Spleen (tissue), 11 donors: ENCODE measurements around the gene RWDD2A. TPM values are rescaled to one million over a fixed set of nuclear protein-coding genes. Genes with fewer than 3 reads are reported as not detected.

Source experiments
- DNase-seq: peaks from one replicate; pipeline ENCODE4 v3.0.0-alpha.2; 2020
- H3K27ac ChIP-seq, 8 donors: fragments of 200-600 bp; sonication (generic) in 7 of 8; 1 replicate in 4 of 8; 2 replicates in 4 of 8; pipeline versions ENCODE4 v1.5.0 to v1.8.0; 2016 to 2021; ENCODE audit warnings: inconsistent platforms in 4 of 8, mild to moderate bottlenecking in 4 of 8, moderate library complexity in 1 of 8
- H3K27me3 ChIP-seq, 7 donors: fragments of 200-600 bp; sonication (generic) in 6 of 7; replicated peaks in 1 of 7; 1 replicate in 4 of 7; 2 replicates in 3 of 7; pipeline versions ENCODE4 v1.5.0 to v1.8.0; 2016 to 2021; ENCODE audit warnings: inconsistent platforms in 3 of 7, mild to moderate bottlenecking in 1 of 7
- H3K36me3 ChIP-seq, 6 donors: fragments of 200-600 bp; sonication (generic) in 5 of 6; 1 replicate in 4 of 6; 2 replicates in 2 of 6; pipeline versions ENCODE4 v1.5.0 to v1.8.0; 2016 to 2021; ENCODE audit warnings: inconsistent platforms in 2 of 6
- H3K4me1 ChIP-seq, 6 donors: fragments of 200-600 bp; sonication (generic) in 5 of 6; 1 replicate in 3 of 6; 2 replicates in 3 of 6; pipeline versions ENCODE4 v1.5.0 to v1.8.0; 2016 to 2021; ENCODE audit warnings: inconsistent platforms in 3 of 6
- H3K4me3 ChIP-seq, 8 donors: fragments of 200-600 bp; sonication (generic) in 7 of 8; 1 replicate in 4 of 8; 2 replicates in 4 of 8; pipeline versions ENCODE4 v1.5.0 to v1.8.0; 2016 to 2021; ENCODE audit warnings: inconsistent platforms in 4 of 8, mild to moderate bottlenecking in 4 of 8, moderate library complexity in 2 of 8
- H3K9me3 ChIP-seq, 8 donors: fragments of 200-600 bp; sonication (generic) in 7 of 8; 1 replicate in 4 of 8; 2 replicates in 4 of 8; pipeline versions ENCODE4 v1.5.0 to v1.8.0; 2016 to 2021; ENCODE audit warnings: inconsistent platforms in 4 of 8
- POLR2A ChIP-seq, 3 donors: fragments of 450-650 bp; IDR thresholded peaks; one replicate each; pipeline ENCODE4 v1.5.1; 2017; ENCODE audit warnings: antibody characterized with exemption in 3 of 3, mild to moderate bottlenecking in 1 of 3
- POLR2AphosphoS5 ChIP-seq, 3 donors: sonication (generic); formaldehyde crosslinking; IDR thresholded peaks; one replicate each; pipeline ENCODE4 v1.5.1; 2017; ENCODE audit warnings: antibody characterized with exemption in 3 of 3
- WGBS, 5 donors: extraction: QIAGEN DNeasy Blood & Tissue Kit in 3 of 5; methylation state at CpG; one replicate each; pipeline versions ENCODE4 v1.1.5 to v1.1.7; 2013 to 2018; 5-methylcytosine and 5-hydroxymethylcytosine counted together
- intact Hi-C: fragments of 100-400 bp; cut with DNase I; formaldehyde crosslinking; loops from one replicate; pipeline ENCODE4 v1.15.0; 2023; ENCODE audit warnings: low total_unique reads
- polyA plus RNA-seq, 3 donors: library from polyadenylated mRNA; stranded (reverse); fragments of 200-250 nt; gene quantifications; one replicate each; pipeline ENCODE4 v1.2.1, GENCODE V29; 2013
- total RNA-seq, 7 donors: library from RNA; depleted of rRNA in 3 of 7; stranded (reverse); fragments of >200 nt in 3 of 7; fragmentation: NEBNext Ultra II Directional in 4 of 7; extraction: Animal tissue kit (Norgen Biotek cat#: 25700) in 4 of 7; gene quantifications; one replicate each; pipeline versions ENCODE4 v1.1.0 to v1.2.1, GENCODE V29; 2016 to 2021
- TF ChIP-seq, protein P1 (sequence below), 11 experiments: fragments of 200-600 bp in 7 of 11; fragments of 450-650 bp in 4 of 11; sonication (generic) in 4 of 11; IDR thresholded peaks in 8 of 11; conservative IDR thresholded peaks in 3 of 11; 1 replicate in 7 of 11; 2 replicates in 4 of 11; pipeline versions ENCODE4 v1.4.0 to v1.8.0; 2016 to 2021; ENCODE audit warnings: antibody characterized with exemption in 11 of 11, inconsistent platforms in 4 of 11, mild to moderate bottlenecking in 1 of 11
- donor health status: healthy with polysubstance abuse.
- donor health status: DM: no; HTN: no; CAD: no; lungs with moderate emphysema.
- donor health status: DM: no; HTN: no; CAD: no.
- donor health status: Bipolar disorder and iron deficiency.
- donor health status: healthy.
- donor health status: DM: no; HTN: no; CAD: no.
- donor health status: DM: yes; HTN: yes; CAD: no.

RWDD2A gene
- total and polyA plus RNA-seq, 10 donors: 1.9 to 4.2 (median 2.7) TPM

DNA sequence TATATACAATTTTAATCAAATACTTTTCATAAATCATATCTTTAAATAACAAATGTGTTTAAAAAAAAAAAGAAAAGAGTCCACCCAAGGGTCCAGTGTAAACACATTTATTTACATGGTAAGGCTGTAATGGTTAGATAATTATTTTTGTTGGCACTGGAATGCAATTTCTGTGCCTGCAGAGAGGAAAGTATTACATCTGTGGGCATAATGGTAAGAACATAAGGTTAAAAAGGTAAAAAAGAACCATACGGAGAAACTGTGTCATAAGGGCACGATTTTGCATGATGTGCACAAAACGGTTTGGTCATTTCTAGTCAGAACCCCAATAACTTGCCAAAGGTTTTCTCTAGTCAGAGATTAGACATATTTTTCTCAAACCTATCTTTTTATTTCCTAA lies 54.3 kb downstream of the RWDD2A start:
- DNase-seq: no peak
- Histone ChIP-seq H3K27ac (no peak overlapping the region), H3K4me1 (no peaks in the 10 kb centered on the region), H3K4me3 (no peak overlapping the region), H3K27me3 (no peaks in the 10 kb centered on the region), H3K36me3 (no peaks in the 10 kb centered on the region), H3K9me3 (no peaks in the 10 kb centered on the region)
- no peak for TF ChIP-seq POLR2AphosphoS5 (IDR thresholded peaks at IDR 0.05)
- TF ChIP-seq POLR2A (IDR thresholded peaks at IDR 0.05): no peak
- TF ChIP-seq, protein P1, sequence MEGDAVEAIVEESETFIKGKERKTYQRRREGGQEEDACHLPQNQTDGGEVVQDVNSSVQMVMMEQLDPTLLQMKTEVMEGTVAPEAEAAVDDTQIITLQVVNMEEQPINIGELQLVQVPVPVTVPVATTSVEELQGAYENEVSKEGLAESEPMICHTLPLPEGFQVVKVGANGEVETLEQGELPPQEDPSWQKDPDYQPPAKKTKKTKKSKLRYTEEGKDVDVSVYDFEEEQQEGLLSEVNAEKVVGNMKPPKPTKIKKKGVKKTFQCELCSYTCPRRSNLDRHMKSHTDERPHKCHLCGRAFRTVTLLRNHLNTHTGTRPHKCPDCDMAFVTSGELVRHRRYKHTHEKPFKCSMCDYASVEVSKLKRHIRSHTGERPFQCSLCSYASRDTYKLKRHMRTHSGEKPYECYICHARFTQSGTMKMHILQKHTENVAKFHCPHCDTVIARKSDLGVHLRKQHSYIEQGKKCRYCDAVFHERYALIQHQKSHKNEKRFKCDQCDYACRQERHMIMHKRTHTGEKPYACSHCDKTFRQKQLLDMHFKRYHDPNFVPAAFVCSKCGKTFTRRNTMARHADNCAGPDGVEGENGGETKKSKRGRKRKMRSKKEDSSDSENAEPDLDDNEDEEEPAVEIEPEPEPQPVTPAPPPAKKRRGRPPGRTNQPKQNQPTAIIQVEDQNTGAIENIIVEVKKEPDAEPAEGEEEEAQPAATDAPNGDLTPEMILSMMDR (IDR thresholded peaks at IDR 0.05 in 8 of 11, conservative IDR thresholded peaks at IDR 0.05 in 3 of 11): no peak
- WGBS, 5 donors: 84 to 96% (median 89%) methylated on average over 3 of the region's 3 CpGs
- intact Hi-C loops: no loop called here

Other genes starting within 250 kb of the RWDD2A start
- gene UBE3D, start 127.5 kb upstream of the RWDD2A start, total RNA-seq: 10 to 100 TPM in 3 of 7 donors, 1 to 10 TPM in 4; 6.1 to 20.6 (median 8.8) TPM
- gene UBE3D, start 127.5 kb upstream of the RWDD2A start, polyA plus RNA-seq: 1 to 10 TPM; 3.8 to 5.8 (median 5.1) TPM
- 10 to 100 TPM; 23.0 to 47.6 (median 30.3) TPM for gene DOP1A, start 125.7 kb upstream of the RWDD2A start, total RNA-seq
- 1 to 10 TPM; 4.8 to 6.3 (median 4.9) TPM for gene DOP1A, start 125.7 kb upstream of the RWDD2A start, polyA plus RNA-seq
- 10 to 100 TPM; 13.2 to 32.9 (median 26.5) TPM for gene PGM3, start 92 bp upstream of the RWDD2A start, total RNA-seq
- gene PGM3, start 92 bp upstream of the RWDD2A start, polyA plus RNA-seq: 1 to 10 TPM; 3.5 to 4.7 (median 4.2) TPM
- gene ME1, start 237.7 kb downstream of the RWDD2A start, total RNA-seq: 10 to 100 TPM in 4 of 7 donors, 1 to 10 TPM in 3; 7.5 to 19.4 (median 12.8) TPM
- 1 to 10 TPM; 1.8 to 6.2 (median 2.4) TPM for gene ME1, start 237.7 kb downstream of the RWDD2A start, polyA plus RNA-seq